GM12878 (cell line): Measurements from ENCODE around the gene IMMT. TPM values are rescaled to one million over a fixed set of nuclear protein-coding genes. Genes with fewer than 3 reads are reported as not detected.

Source experiments
- EGR1 ChIP-seq, 2 experiments: IDR thresholded peaks; 1 replicate in 1 of 2; 2 replicates in 1 of 2; pipeline ENCODE4 v1.6.1; 2011 to 2012; ENCODE audit warnings: low read depth in 2 of 2, low read length in 2 of 2, borderline replicate concordance in 1 of 2, mild to moderate bottlenecking in 1 of 2, moderate library complexity in 1 of 2
- ESRRA ChIP-seq: IDR thresholded peaks from 2 replicates; pipeline ENCODE4 v1.6.1; 2012; ENCODE audit warnings: mild to moderate bottlenecking, low read length, improper control_type of control experiment
- IKZF2 ChIP-seq, 2 experiments: fragments of 450-650 bp; IDR thresholded peaks; 2 replicates each; pipeline ENCODE4 v1.6.1; 2017; ENCODE audit warnings: mild to moderate bottlenecking in 2 of 2, moderate library complexity in 2 of 2
- LARP7 ChIP-seq: fragments of 450-650 bp; IDR thresholded peaks from 2 replicates; pipeline ENCODE4 v1.6.1; 2017; ENCODE audit warnings: mild to moderate bottlenecking
- MTA3 ChIP-seq: IDR thresholded peaks from 2 replicates; pipeline ENCODE4 v1.6.1; 2012; ENCODE audit warnings: low read length, inconsistent platforms, borderline replicate concordance
- NRF1 ChIP-seq: conservative IDR thresholded peaks from 2 replicates; pipeline ENCODE4 v1.6.1; 2011; ENCODE audit warnings: mild to moderate bottlenecking, low read depth, low read length, improper control_type of control experiment
- POLR2AphosphoS5 ChIP-seq: IDR thresholded peaks from 2 replicates; pipeline ENCODE4 v1.6.1; 2011; ENCODE audit warnings: mild to moderate bottlenecking, low read length, inconsistent platforms
- ZBTB40 ChIP-seq: fragments of 450-650 bp; IDR thresholded peaks from 2 replicates; pipeline ENCODE4 v1.6.1; 2016; ENCODE audit warnings: mild to moderate bottlenecking, moderate library complexity, borderline replicate concordance
- polyA plus RNA-seq, 11 experiments: library from polyadenylated mRNA; depleted of rRNA in 4 of 11; unstranded in 6 of 11; stranded (reverse) in 5 of 11; fragments of >200 nt; fragmentation: Nextera tagmentation in 4 of 11; fragmentation: Illumina TruSeq in 1 of 11; extraction: Ambion mirVana in 4 of 11; extraction: Trizol in 1 of 11; gene quantifications; 1 replicate in 1 of 11; 2 replicates in 10 of 11; pipeline versions ENCODE4 v1.2.1 to v1.2.3, GENCODE V29; 2011 to 2016; ENCODE audit warnings: inconsistent platforms in 2 of 11, missing spikeins in 2 of 11, low read depth in 1 of 11
- total RNA-seq, 4 experiments: library from RNA; depleted of rRNA in 3 of 4; stranded (reverse); fragments of >200 nt in 3 of 4; fragmentation: Illumina TruSeq in 1 of 4; extraction: Trizol in 1 of 4; gene quantifications; 2 replicates each; pipeline versions ENCODE4 v1.2.1 to v1.2.3, GENCODE V29; 2013 to 2021

The IMMT gene
- total and polyA plus RNA-seq, 10 of the 15 experiments (the other 5 are each of a cell fraction or from before 2014, with no cell fraction given): 78.4 to 149 (median 98.7) TPM

GRCh38 chr2:86214503-86214832 lies 19.2 kb upstream of the IMMT start (continued):
- no peak for TF ChIP-seq MTA3
- no peak for TF ChIP-seq LARP7
- TF ChIP-seq POLR2AphosphoS5: no peak
- TF ChIP-seq NRF1: no peak
- no peak for TF ChIP-seq EGR1 (IDR thresholded peaks at IDR 0.05; ENCODE audit: borderline replicate concordance in 1 of 2, low read depth in 2 of 2, low read length in 2 of 2)
- TF ChIP-seq IKZF2 (IDR thresholded peaks at IDR 0.05): no peak
- TF ChIP-seq ESRRA: no peak
- no peak for TF ChIP-seq ZBTB40
- TF ChIP-seq, all 136 proteins: peak for 0
